ENCODE results near the gene CCDC51.

DNA sequence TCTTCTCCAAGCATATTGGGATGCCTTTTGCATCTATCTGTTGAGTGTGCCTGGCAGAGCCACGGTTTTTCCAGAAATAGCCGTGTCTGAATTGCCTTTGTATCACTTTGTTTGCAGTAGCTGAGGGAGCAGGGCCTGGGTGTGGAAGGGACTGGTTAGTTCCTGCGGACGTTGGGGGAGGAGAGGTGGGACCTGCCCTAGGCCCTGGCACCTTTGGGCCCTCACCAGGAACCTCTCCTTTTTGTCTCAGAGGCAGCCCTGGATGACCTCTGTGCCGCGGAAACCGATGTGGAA is 25.3 kb upstream of the CCDC51 start:
- TF ChIP-seq, protein P1, sequence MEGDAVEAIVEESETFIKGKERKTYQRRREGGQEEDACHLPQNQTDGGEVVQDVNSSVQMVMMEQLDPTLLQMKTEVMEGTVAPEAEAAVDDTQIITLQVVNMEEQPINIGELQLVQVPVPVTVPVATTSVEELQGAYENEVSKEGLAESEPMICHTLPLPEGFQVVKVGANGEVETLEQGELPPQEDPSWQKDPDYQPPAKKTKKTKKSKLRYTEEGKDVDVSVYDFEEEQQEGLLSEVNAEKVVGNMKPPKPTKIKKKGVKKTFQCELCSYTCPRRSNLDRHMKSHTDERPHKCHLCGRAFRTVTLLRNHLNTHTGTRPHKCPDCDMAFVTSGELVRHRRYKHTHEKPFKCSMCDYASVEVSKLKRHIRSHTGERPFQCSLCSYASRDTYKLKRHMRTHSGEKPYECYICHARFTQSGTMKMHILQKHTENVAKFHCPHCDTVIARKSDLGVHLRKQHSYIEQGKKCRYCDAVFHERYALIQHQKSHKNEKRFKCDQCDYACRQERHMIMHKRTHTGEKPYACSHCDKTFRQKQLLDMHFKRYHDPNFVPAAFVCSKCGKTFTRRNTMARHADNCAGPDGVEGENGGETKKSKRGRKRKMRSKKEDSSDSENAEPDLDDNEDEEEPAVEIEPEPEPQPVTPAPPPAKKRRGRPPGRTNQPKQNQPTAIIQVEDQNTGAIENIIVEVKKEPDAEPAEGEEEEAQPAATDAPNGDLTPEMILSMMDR (IDR thresholded peaks at IDR 0.05) = no peak
- TF ChIP-seq POLR2A (IDR thresholded peaks at IDR 0.05) (no peak), POLR2AphosphoS5 (IDR thresholded peaks at IDR 0.05; ENCODE audit: insufficient read depth in 1 of 2, low read depth in 1 of 2) (no peak)
